HCT116 (cell line): Measurements from ENCODE around the gene UQCRC1. TPM values are rescaled to one million over a fixed set of nuclear protein-coding genes. Genes with fewer than 3 reads are reported as not detected.

Experiments
- ATAC-seq: fragments of 200-7000 bp; cut with Tn5 transposase; 2 replicates; pipeline ENCODE4 v1.9.1; 2020; ENCODE audit warnings: mild to moderate bottlenecking, moderate library complexity
- BruUV-seq: library from RNA; stranded (reverse); fragments of 400-500 nt; replicated peaks from 2 replicates; lab custom pipeline; 2021; lab: Mats Ljungman, UMichigan
- CTCF ChIA-PET: fragments of 300-600 bp; sonication (Branson Sonifier 250); formaldehyde crosslinking; loops from one replicate; lab custom pipeline; 2021; ENCODE audit warnings: antibody characterized with exemption; lab: Charles Lee
- POLR2A ChIA-PET: fragments of 300-600, 350-600 bp; sonication (Branson Sonifier 250); formaldehyde crosslinking; loops from one replicate; lab custom pipeline; 2021; ENCODE audit warnings: antibody characterized with exemption; lab: Charles Lee
- RAD21 ChIA-PET, 2 experiments: fragments of 300-600 bp; sonication (Branson Sonifier 250); formaldehyde crosslinking; loops; one replicate each; lab custom pipeline; 2023; ENCODE audit warnings: low total read pairs in 2 of 2; ENCODE audit not compliant: uncharacterized antibody in 2 of 2, unreplicated experiment in 2 of 2, low non-redundant PET in 1 of 2; lab: Charles Lee
- DNase-seq: peaks from one replicate; pipeline ENCODE4 v3.0.0-alpha.2; 2010; ENCODE audit warnings: low read depth, low spot score
- H2AFZ ChIP-seq: fragments of 200-600 bp; shearing (Covaris generic), sonication (generic); 2 replicates; pipeline ENCODE4 v1.6.1; 2017; ENCODE audit warnings: low read depth, mixed run types, mixed read lengths, antibody characterized with exemption, low read length; ENCODE audit not compliant: poor library complexity, severe bottlenecking
- H3K27ac ChIP-seq: 2 replicates; pipeline ENCODE4 v1.5.1; 2012; ENCODE audit warnings: low read depth, low read length
- H3K27me3 ChIP-seq: fragments of 200-600 bp; sonication (generic); 2 replicates; pipeline ENCODE4 v1.6.1; 2016; ENCODE audit warnings: mixed run types, low read length, mixed read lengths; ENCODE audit not compliant: insufficient read depth
- H3K36me3 ChIP-seq, 2 experiments: fragments of 200-500 bp in 1 of 2; fragments of 200-600 bp in 1 of 2; sonication (Bioruptor generic) in 1 of 2; sonication (generic) in 1 of 2; 2 replicates each; pipeline versions ENCODE4 v1.5.1 to v1.6.1; 2014 to 2016; ENCODE audit warnings: low read length in 2 of 2, inconsistent platforms in 1 of 2, mixed read lengths in 1 of 2, mixed run types in 1 of 2; ENCODE audit not compliant: insufficient read depth in 2 of 2, control insufficient read depth in 1 of 2
- H3K4me1 ChIP-seq, 2 experiments: fragments of 200-600 bp in 1 of 2; sonication (generic) in 1 of 2; 2 replicates each; pipeline versions ENCODE4 v1.5.1 to v1.6.1; 2012 to 2017; ENCODE audit warnings: low read length in 2 of 2, inconsistent platforms in 1 of 2, mild to moderate bottlenecking in 1 of 2, mixed read lengths in 1 of 2, mixed run types in 1 of 2, moderate library complexity in 1 of 2; ENCODE audit not compliant: insufficient read depth in 2 of 2, control insufficient read depth in 1 of 2
- H3K4me2 ChIP-seq: fragments of 200-600 bp; sonication (generic); 2 replicates; pipeline ENCODE4 v1.6.1; 2017; ENCODE audit warnings: mixed run types, low read length, mixed read lengths
- H3K4me3 ChIP-seq, 2 experiments: fragments of 200-600 bp in 1 of 2; sonication (generic) in 1 of 2; replicated peaks in 1 of 2; 2 replicates each; pipeline ENCODE4 v1.5.1; 2011 to 2016; ENCODE audit warnings: low read length in 2 of 2, control low read depth in 1 of 2, low read depth in 1 of 2, mild to moderate bottlenecking in 1 of 2, mixed read lengths in 1 of 2, mixed run types in 1 of 2
- H3K79me2 ChIP-seq: fragments of 200-600 bp; sonication (generic); 2 replicates; pipeline ENCODE4 v1.6.1; 2017; ENCODE audit warnings: mild to moderate bottlenecking, mixed run types, low read length, moderate library complexity, mixed read lengths; ENCODE audit not compliant: insufficient read depth
- H3K9ac ChIP-seq: fragments of 200-600 bp; sonication (generic); 2 replicates; pipeline ENCODE4 v1.6.1; 2016; ENCODE audit warnings: low read length, mixed read lengths
- H3K9me2 ChIP-seq: fragments of 200-600 bp; sonication (generic), shearing (Covaris generic); 2 replicates; pipeline ENCODE4 v1.6.1; 2017; ENCODE audit warnings: mixed run types, mild to moderate bottlenecking, moderate library complexity; ENCODE audit not compliant: insufficient read depth
- H3K9me3 ChIP-seq, 2 experiments: fragments of 200-500 bp in 1 of 2; fragments of 200-600 bp in 1 of 2; sonication (Bioruptor generic) in 1 of 2; sonication (generic) in 1 of 2; 2 replicates each; pipeline ENCODE4 v1.6.1; 2014 to 2017; ENCODE audit warnings: low read length in 2 of 2, mixed read lengths in 2 of 2, inconsistent platforms in 1 of 2, low read depth in 1 of 2, mild to moderate bottlenecking in 1 of 2, mixed run types in 1 of 2, moderate library complexity in 1 of 2; ENCODE audit not compliant: control insufficient read depth in 1 of 2, insufficient read depth in 1 of 2
- H4K20me1 ChIP-seq: fragments of 200-600 bp; sonication (generic), shearing (Covaris generic); 2 replicates; pipeline ENCODE4 v1.6.1; 2017; ENCODE audit warnings: mixed run types, mild to moderate bottlenecking, moderate library complexity; ENCODE audit not compliant: insufficient read depth
- ATF3 ChIP-seq: IDR thresholded peaks from 2 replicates; pipeline ENCODE4 v1.6.1; 2012
- CBX3 ChIP-seq: IDR thresholded peaks from 2 replicates; pipeline ENCODE4 v1.6.1; 2012; ENCODE audit warnings: low read depth
- CEBPB ChIP-seq: IDR thresholded peaks from 2 replicates; pipeline ENCODE4 v1.6.1; 2012; ENCODE audit warnings: low read depth
- CTCF ChIP-seq, 3 experiments: fragments of 200-600 bp in 1 of 3; sonication (generic) in 1 of 3; IDR thresholded peaks in 2 of 3; conservative IDR thresholded peaks in 1 of 3; 2 replicates each; pipeline ENCODE4 v1.5.1; 2012 to 2017; ENCODE audit warnings: low read depth in 2 of 3, low read length in 2 of 3, antibody characterized with exemption in 1 of 3, borderline replicate concordance in 1 of 3, control low read depth in 1 of 3, mild to moderate bottlenecking in 1 of 3, mixed read lengths in 1 of 3, mixed run types in 1 of 3, moderate library complexity in 1 of 3; ENCODE audit not compliant: insufficient read depth in 1 of 3
- EZH2 ChIP-seq: fragments of 200-600 bp; sonication (generic); IDR thresholded peaks from 2 replicates; pipeline ENCODE4 v1.6.1; 2017; ENCODE audit warnings: antibody characterized with exemption, mixed run types
- EZH2phosphoT487 ChIP-seq: fragments of 200-600 bp; IDR thresholded peaks from 2 replicates; pipeline ENCODE4 v1.6.1; 2018; ENCODE audit warnings: antibody characterized with exemption, borderline replicate concordance
- JUND ChIP-seq: IDR thresholded peaks from 2 replicates; pipeline ENCODE4 v1.6.1; 2012
- POLR2AphosphoS5 ChIP-seq: IDR thresholded peaks from 2 replicates; pipeline ENCODE4 v1.6.1; 2011; ENCODE audit warnings: mild to moderate bottlenecking, low read depth, low read length, moderate library complexity
- RAD21 ChIP-seq: IDR thresholded peaks from 2 replicates; pipeline ENCODE4 v1.6.1; 2012; ENCODE audit warnings: low read depth, mild to moderate bottlenecking
- SIN3A ChIP-seq: IDR thresholded peaks from 2 replicates; pipeline ENCODE4 v1.6.1; 2012; ENCODE audit warnings: low read depth
- SP1 ChIP-seq: IDR thresholded peaks from 2 replicates; pipeline ENCODE4 v1.6.1; 2012; ENCODE audit warnings: low read depth
- TCF7L2 ChIP-seq: IDR thresholded peaks from 2 replicates; pipeline ENCODE4 v1.7.0; 2011; ENCODE audit warnings: borderline replicate concordance, inconsistent platforms; ENCODE audit not compliant: insufficient read depth, insufficient read length; ENCODE audit errors: extremely low read depth
- YY1 ChIP-seq: IDR thresholded peaks from 2 replicates; pipeline ENCODE4 v1.6.1; 2011; ENCODE audit warnings: low read length, low read depth, moderate library complexity, mild to moderate bottlenecking; ENCODE audit not compliant: insufficient replicate concordance; ENCODE audit errors: extremely low read depth
- ZFX ChIP-seq: fragments of 450-650 bp; IDR thresholded peaks from 2 replicates; pipeline ENCODE4 v1.6.1; 2017
- intact Hi-C: fragments of 100-400 bp; cut with micrococcal nuclease; formaldehyde crosslinking; loops from 2 replicates; pipeline ENCODE4 v1.10.0; 2022
- total RNA-seq: library from RNA; stranded (reverse); gene quantifications from one replicate; pipeline ENCODE4 v1.2.1, GENCODE V29; 2021; ENCODE audit not compliant: unreplicated experiment
- TF ChIP-seq, protein P1 (sequence below): IDR thresholded peaks from 2 replicates; pipeline ENCODE4 v1.6.1; 2012; ENCODE audit warnings: low read depth

The UQCRC1 gene
- total RNA-seq, 1 experiment from 2014 or later = 318 TPM

- no peaks in the 10 kb centered on the region for H3K36me3 ChIP-seq
- no peak for ATAC-seq
These were observed 42.4 kb downstream of the UQCRC1 start for GRCh38 chr3:48567090-48567489.

More at GRCh38 chr3:48567090-48567489, 42.4 kb downstream of the UQCRC1 start:
- no peaks in the 10 kb centered on the region for H3K9me2 ChIP-seq
- no peaks in the 10 kb centered on the region for H3K79me2 ChIP-seq
- no TSS peak for BruUV-seq
- RAD21 ChIA-PET = no interaction called here
- no peaks in the 10 kb centered on the region for H3K9me3 ChIP-seq
- H3K4me1 ChIP-seq = peaks cover 35 to 51% of the 10 kb centered on the region in 2 experiments
- no peak overlapping the region for H3K4me3 ChIP-seq
- TF ChIP-seq RAD21 (no peak), TCF7L2 (no peak), ATF3 (no peak), CBX3 (no peak), YY1 (no peak), ZFX (no peak), SP1 (no peak), SIN3A (no peak), POLR2AphosphoS5 (no peak), CTCF (IDR thresholded peaks at IDR 0.05 in 2 of 3, conservative IDR thresholded peaks at IDR 0.05 in 1 of 3; ENCODE audit: borderline replicate concordance in 1 of 3, insufficient read depth in 1 of 3, low read depth in 2 of 3, low read length in 2 of 3) (no peak), CEBPB (no peak), EZH2 (no peak), EZH2phosphoT487 (no peak), JUND (no peak)
- TF ChIP-seq, protein P1, sequence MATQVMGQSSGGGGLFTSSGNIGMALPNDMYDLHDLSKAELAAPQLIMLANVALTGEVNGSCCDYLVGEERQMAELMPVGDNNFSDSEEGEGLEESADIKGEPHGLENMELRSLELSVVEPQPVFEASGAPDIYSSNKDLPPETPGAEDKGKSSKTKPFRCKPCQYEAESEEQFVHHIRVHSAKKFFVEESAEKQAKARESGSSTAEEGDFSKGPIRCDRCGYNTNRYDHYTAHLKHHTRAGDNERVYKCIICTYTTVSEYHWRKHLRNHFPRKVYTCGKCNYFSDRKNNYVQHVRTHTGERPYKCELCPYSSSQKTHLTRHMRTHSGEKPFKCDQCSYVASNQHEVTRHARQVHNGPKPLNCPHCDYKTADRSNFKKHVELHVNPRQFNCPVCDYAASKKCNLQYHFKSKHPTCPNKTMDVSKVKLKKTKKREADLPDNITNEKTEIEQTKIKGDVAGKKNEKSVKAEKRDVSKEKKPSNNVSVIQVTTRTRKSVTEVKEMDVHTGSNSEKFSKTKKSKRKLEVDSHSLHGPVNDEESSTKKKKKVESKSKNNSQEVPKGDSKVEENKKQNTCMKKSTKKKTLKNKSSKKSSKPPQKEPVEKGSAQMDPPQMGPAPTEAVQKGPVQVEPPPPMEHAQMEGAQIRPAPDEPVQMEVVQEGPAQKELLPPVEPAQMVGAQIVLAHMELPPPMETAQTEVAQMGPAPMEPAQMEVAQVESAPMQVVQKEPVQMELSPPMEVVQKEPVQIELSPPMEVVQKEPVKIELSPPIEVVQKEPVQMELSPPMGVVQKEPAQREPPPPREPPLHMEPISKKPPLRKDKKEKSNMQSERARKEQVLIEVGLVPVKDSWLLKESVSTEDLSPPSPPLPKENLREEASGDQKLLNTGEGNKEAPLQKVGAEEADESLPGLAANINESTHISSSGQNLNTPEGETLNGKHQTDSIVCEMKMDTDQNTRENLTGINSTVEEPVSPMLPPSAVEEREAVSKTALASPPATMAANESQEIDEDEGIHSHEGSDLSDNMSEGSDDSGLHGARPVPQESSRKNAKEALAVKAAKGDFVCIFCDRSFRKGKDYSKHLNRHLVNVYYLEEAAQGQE = no peak
- TF ChIP-seq, all 23 proteins: peak for 0
- no peak overlapping the region for H2AFZ ChIP-seq
- no peaks in the 10 kb centered on the region for H3K27me3 ChIP-seq
- ChIA-PET CTCF (interaction anchor here (1.0 kb wide), 1 partner anchor 9 kb away, joined by 3 read pairs; no protein-coding TSS in a partner anchor), POLR2A (interaction anchor here (0.7 kb wide), 1 partner anchor 100 kb away, joined by 8 read pairs; no protein-coding TSS in a partner anchor)
- no peaks in the 10 kb centered on the region for H4K20me1 ChIP-seq
- intact Hi-C loops = no loop called here
- no peak for DNase-seq
- no peak overlapping the region for H3K4me2 ChIP-seq
- H3K9ac ChIP-seq = no peak overlapping the region
- no peak overlapping the region; the same call in 1 of the 2 replicates for H3K27ac ChIP-seq
